ENCODE measurements around the gene JAZF1.

The JAZF1 gene

GRCh38 chr7:27955596-27955995 lies 225.0 kb downstream of the JAZF1 start:
- DNase-seq (ENCODE audit: low spot score): no peak
- in situ Hi-C loops (cut with MboI; ENCODE audit: low pct_unique_long_range_greater_than_20kb, low sequenced_read_pairs, unreplicated experiment): no loop called here
- no peak for TF ChIP-seq CTCF (IDR thresholded peaks at IDR 0.05; ENCODE audit: extremely low read depth, insufficient read depth, missing control alignments)

GRCh38 chr7:27955011-27955410 lies 225.6 kb downstream of the JAZF1 start:
- in situ Hi-C loops (cut with MboI; ENCODE audit: low pct_unique_long_range_greater_than_20kb, low sequenced_read_pairs, unreplicated experiment): no loop called here
- DNase-seq (ENCODE audit: low spot score): no peak
- no peak for TF ChIP-seq CTCF (IDR thresholded peaks at IDR 0.05; ENCODE audit: extremely low read depth, insufficient read depth, missing control alignments)

GRCh38 chr7:27953777-27954176 lies 226.8 kb downstream of the JAZF1 start:
- no peak for DNase-seq (ENCODE audit: low spot score)
- in situ Hi-C loops (cut with MboI; ENCODE audit: low pct_unique_long_range_greater_than_20kb, low sequenced_read_pairs, unreplicated experiment): no loop called here

GRCh38 chr7:27953361-27953760 lies 227.2 kb downstream of the JAZF1 start:
- no peak for TF ChIP-seq CTCF (IDR thresholded peaks at IDR 0.05; ENCODE audit: extremely low read depth, insufficient read depth, missing control alignments)
- DNase-seq (ENCODE audit: low spot score): no peak
- in situ Hi-C loops (cut with MboI; ENCODE audit: low pct_unique_long_range_greater_than_20kb, low sequenced_read_pairs, unreplicated experiment): no loop called here

More at GRCh38 chr7:27953777-27954176, 226.8 kb downstream of the JAZF1 start:
- TF ChIP-seq CTCF (IDR thresholded peaks at IDR 0.05; ENCODE audit: extremely low read depth, insufficient read depth, missing control alignments): no peak

- no peak for DNase-seq (ENCODE audit: low spot score)
- no peak for TF ChIP-seq CTCF (IDR thresholded peaks at IDR 0.05; ENCODE audit: extremely low read depth, insufficient read depth, missing control alignments)
- in situ Hi-C loops (cut with MboI; ENCODE audit: low pct_unique_long_range_greater_than_20kb, low sequenced_read_pairs, unreplicated experiment): no loop called here
Measured at GRCh38 chr7:27952456-27953285, 227.9 kb downstream of the JAZF1 start.

- no peak for TF ChIP-seq CTCF (IDR thresholded peaks at IDR 0.05; ENCODE audit: extremely low read depth, insufficient read depth, missing control alignments)
- in situ Hi-C loops (cut with MboI; ENCODE audit: low pct_unique_long_range_greater_than_20kb, low sequenced_read_pairs, unreplicated experiment): no loop called here
- no peak for DNase-seq (ENCODE audit: low spot score)
Measured at GRCh38 chr7:27950123-27950522, 230.5 kb downstream of the JAZF1 start.
